HepG2 (cell line): Measurements from ENCODE around the gene KRT77.

Experiments
- RAD21 ChIP-seq: fragments of 450-650 bp; formaldehyde crosslinking; IDR thresholded peaks from 2 replicates; pipeline ENCODE4 v1.5.0; 2020; ENCODE audit warnings: mild to moderate bottlenecking
- RNF2 ChIP-seq: fragments of 450-650 bp; conservative IDR thresholded peaks from 2 replicates; pipeline ENCODE4 v1.6.1; 2016; ENCODE audit warnings: low read depth
- XRCC5 ChIP-seq: fragments of 200-400 bp; formaldehyde crosslinking; optimal IDR thresholded peaks from 2 replicates; pipeline ENCODE3; 2017; ENCODE audit warnings: mild to moderate bottlenecking, low read length
- ZNF333 ChIP-seq: sonication (generic); formaldehyde crosslinking; IDR thresholded peaks from 2 replicates; pipeline ENCODE4 v1.4.0; 2020; ENCODE audit warnings: mild to moderate bottlenecking, missing genetic modification reagents, borderline replicate concordance

GRCh38 chr12:52745554-52745953 is 42.2 kb upstream of the KRT77 start:
- TF ChIP-seq RAD21 (CRISPR knock-in tag) = no peak
- TF ChIP-seq RNF2 = no peak
- no peak for TF ChIP-seq ZNF333 (CRISPR knock-in tag)
- no peak for TF ChIP-seq XRCC5
